ENCODE measurements around the gene NTN1. TPM values are rescaled to one million over a fixed set of nuclear protein-coding genes. Genes with fewer than 3 reads are reported as not detected.
A peak's percentile ranks its signal among the peaks of the same experiment; 100 is the strongest.

Gene NTN1
- total and polyA plus RNA-seq, 8 donors = 2.0 to 12.9 (median 9.0) TPM

DNA sequence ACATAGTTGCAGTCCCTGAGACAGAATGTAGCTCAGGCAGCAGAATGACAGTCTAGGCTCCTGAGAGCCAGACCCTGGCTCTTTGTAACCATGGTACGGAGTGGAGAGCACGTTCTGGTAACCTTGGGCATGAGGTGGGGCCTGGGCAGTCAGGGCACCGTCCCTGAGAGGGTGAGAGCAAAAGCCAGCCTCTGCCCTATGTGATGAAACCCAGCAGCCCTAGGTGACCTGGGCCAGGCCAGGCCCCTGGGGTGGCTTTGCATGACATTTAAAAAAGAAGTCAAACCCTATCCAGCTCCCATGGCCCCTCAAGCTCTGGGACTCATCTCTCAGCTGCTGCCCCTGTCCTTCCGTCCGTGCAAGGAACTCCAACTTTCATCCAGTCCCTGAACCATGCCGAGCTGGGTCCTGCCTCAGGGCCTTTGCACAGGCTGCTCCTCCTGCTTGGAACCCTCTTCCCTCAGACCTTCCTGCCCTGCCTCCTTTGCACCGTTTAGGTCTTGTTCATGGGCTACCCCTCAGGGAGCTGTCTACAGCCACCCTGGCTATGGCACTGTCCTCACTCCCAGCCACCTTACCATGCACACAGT is 188.6 kb downstream of the NTN1 start:
- DNase-seq (peak in 1 of 4 donors; percentile 47), ATAC-seq (no peak)
- H3K4me3 ChIP-seq = no peak overlapping the region
- peaks cover 0 to 17% of the 10 kb centered on the region in 2 donors for H3K27me3 ChIP-seq
- peaks cover 0 to 2% of the 10 kb centered on the region in 2 donors for H3K9me3 ChIP-seq
- intact Hi-C loops (cut with DNase I) = no loop called here
- no peak overlapping the region for H3K27ac ChIP-seq
- peaks cover 0 to 10% of the 10 kb centered on the region in 2 donors for H3K4me1 ChIP-seq
- no peaks in the 10 kb centered on the region for H3K36me3 ChIP-seq
- TF ChIP-seq, protein P1, sequence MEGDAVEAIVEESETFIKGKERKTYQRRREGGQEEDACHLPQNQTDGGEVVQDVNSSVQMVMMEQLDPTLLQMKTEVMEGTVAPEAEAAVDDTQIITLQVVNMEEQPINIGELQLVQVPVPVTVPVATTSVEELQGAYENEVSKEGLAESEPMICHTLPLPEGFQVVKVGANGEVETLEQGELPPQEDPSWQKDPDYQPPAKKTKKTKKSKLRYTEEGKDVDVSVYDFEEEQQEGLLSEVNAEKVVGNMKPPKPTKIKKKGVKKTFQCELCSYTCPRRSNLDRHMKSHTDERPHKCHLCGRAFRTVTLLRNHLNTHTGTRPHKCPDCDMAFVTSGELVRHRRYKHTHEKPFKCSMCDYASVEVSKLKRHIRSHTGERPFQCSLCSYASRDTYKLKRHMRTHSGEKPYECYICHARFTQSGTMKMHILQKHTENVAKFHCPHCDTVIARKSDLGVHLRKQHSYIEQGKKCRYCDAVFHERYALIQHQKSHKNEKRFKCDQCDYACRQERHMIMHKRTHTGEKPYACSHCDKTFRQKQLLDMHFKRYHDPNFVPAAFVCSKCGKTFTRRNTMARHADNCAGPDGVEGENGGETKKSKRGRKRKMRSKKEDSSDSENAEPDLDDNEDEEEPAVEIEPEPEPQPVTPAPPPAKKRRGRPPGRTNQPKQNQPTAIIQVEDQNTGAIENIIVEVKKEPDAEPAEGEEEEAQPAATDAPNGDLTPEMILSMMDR (IDR thresholded peaks at IDR 0.05) = no peak

DNA sequence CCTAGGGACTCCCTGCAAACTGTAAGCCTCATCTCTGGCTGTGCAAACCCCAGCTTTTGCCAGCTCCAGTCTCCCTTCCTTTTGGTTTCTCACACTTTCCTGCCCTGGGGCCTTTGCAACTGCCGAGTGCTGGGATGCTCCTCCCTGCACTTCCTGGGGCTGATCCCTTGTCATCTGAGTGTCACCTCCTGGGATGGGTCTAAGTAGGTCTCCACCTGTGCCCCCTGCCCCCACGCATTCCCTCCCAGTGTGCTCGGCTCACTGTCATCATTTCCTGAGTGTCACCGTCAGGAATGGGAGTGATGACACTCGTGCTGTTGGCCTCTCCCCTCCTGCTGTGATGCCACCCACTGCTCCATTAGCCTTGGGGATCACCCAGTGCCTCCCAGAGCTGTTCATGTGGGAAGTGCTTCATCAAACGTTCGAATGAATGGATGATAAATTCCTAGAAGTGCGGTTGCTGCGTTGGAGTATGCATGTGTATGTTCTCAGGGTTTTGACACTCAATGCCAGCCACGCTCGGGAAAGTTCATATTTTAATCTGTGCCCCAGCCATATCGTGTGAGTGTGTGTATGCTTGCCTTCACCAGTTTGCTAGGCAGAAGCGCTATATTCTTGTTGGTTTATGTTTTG is 189.9 kb downstream of the NTN1 start:
- no peaks in the 10 kb centered on the region for H3K36me3 ChIP-seq
- no peak overlapping the region for H3K4me3 ChIP-seq
- H3K9me3 ChIP-seq = peaks cover 0 to 13% of the 10 kb centered on the region in 2 donors
- H3K4me1 ChIP-seq = peaks cover 0 to 8% of the 10 kb centered on the region in 2 donors
- H3K27me3 ChIP-seq = peaks cover 0 to 4% of the 10 kb centered on the region in 2 donors
- intact Hi-C loops (cut with DNase I) = no loop called here
- no peak overlapping the region for H3K27ac ChIP-seq
- ATAC-seq (no peak), DNase-seq (peak in 1 of 4 donors; percentile 38)
- TF ChIP-seq, protein P1 (IDR thresholded peaks at IDR 0.05) = no peak

DNA sequence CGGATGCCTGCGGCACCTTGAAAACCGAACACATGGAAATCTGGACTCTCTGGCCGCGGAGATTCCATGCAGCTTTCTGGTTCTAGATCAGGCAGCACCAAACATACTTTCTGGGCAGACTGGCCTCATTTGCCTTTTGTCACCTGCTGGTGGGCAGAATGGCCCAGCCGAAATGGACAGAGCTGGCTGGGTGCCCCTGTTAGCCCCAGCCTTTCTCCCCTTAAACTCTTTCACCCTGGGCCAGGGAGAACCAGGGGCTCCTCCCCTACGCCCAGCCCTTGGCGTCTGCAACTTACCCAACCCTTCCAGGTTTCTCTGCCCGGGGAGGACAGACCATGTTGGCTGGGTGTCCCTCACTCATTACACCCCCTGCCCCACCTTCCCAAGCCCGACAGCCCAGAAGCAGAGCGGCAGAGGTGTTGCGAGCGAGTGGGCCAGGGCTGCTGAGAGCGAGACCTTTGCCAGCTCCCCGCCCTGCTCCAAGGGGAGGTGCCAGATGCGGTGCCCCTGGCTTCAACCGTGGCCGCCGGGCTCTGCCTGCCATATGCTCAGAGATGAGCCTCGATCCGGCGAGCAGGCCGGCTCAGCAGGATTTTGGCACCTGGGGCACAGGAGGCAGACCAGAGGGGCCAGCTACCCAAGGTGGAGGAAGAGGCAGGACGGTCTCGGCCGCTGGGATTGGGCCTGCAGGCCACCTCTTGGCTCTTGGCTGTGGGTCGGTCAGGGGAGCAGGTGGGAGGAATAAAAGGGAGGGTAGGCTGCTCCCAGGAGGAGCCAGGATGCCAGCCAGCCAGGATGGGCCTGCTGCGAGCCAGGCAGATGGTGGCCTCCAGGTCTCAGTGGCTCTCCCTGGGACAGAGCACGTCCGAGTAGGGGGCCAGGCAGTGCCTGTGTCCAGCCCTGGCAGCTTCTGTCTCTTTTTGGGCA is 191.3 kb downstream of the NTN1 start:
- ATAC-seq = no peak
- TF ChIP-seq, protein P1 (IDR thresholded peaks at IDR 0.05) = no peak

GRCh38 chr17:9213303-9213640 is 192.0 kb downstream of the NTN1 start:
- intact Hi-C loops (cut with DNase I) = no loop called here
- H3K4me3 ChIP-seq = no peak overlapping the region
- no peaks in the 10 kb centered on the region for H3K4me1 ChIP-seq
- peaks cover 0 to 18% of the 10 kb centered on the region in 2 donors for H3K9me3 ChIP-seq
- H3K27ac ChIP-seq = no peak overlapping the region
- H3K36me3 ChIP-seq = no peaks in the 10 kb centered on the region
- no peak for ATAC-seq
- peak in 1 of 4 donors; percentile 37 for DNase-seq
- TF ChIP-seq, protein P1 (IDR thresholded peaks at IDR 0.05) = no peak
- H3K27me3 ChIP-seq = no peaks in the 10 kb centered on the region

More for the DNA sequence above, 191.3 kb downstream of the NTN1 start:
- Histone ChIP-seq H3K27ac (no peak overlapping the region), H3K4me3 (no peak overlapping the region), H3K36me3 (no peaks in the 10 kb centered on the region), H3K27me3 (no peaks in the 10 kb centered on the region), H3K4me1 (no peaks in the 10 kb centered on the region), H3K9me3 (peaks cover 0 to 18% of the 10 kb centered on the region in 2 donors)
- intact Hi-C loops (cut with DNase I) = no loop called here
- peak in 1 of 4 donors; percentile 67 for DNase-seq

GRCh38 chr17:9215465-9215864 is 194.2 kb downstream of the NTN1 start:
- intact Hi-C loops (cut with DNase I) = no loop called here

More at GRCh38 chr17:9215465-9215864, 194.2 kb downstream of the NTN1 start:
- Histone ChIP-seq H3K27ac (no peak overlapping the region), H3K9me3 (peaks cover 0 to 18% of the 10 kb centered on the region in 2 donors), H3K36me3 (no peaks in the 10 kb centered on the region), H3K4me1 (no peaks in the 10 kb centered on the region), H3K4me3 (no peak overlapping the region), H3K27me3 (no peaks in the 10 kb centered on the region)
- TF ChIP-seq, protein P1 (IDR thresholded peaks at IDR 0.05) = no peak
- ATAC-seq = no peak
- no peak for DNase-seq
